ENCODE measurements around the gene DPPA5. TPM values are rescaled to one million over a fixed set of nuclear protein-coding genes. Genes with fewer than 3 reads are reported as not detected.
"Not testable (repeated sequence)": the region's sequence is repeated elsewhere in the genome, so short reads cannot be mapped to it uniquely, and the experiment has no call there.

DPPA5 gene
- total RNA-seq, 1 donor: not detected

- no peak for DNase-seq (ENCODE audit: low read depth)
- no peak for TF ChIP-seq CTCF (IDR thresholded peaks at IDR 0.05; ENCODE audit: insufficient read depth, low read length)
Observed at GRCh38 chr6:73389854-73390253, 35.8 kb upstream of the DPPA5 start.

GRCh38 chr6:73388800-73389512 is 34.9 kb upstream of the DPPA5 start:
- TF ChIP-seq CTCF (IDR thresholded peaks at IDR 0.05; ENCODE audit: insufficient read depth, low read length): peak; percentile 84
- DNase-seq (ENCODE audit: low read depth): peak; percentile 56
- H3K4me3 ChIP-seq (ENCODE audit: low read depth, low read length): peak overlapping the region; percentile 66

More at GRCh38 chr6:73389854-73390253, 35.8 kb upstream of the DPPA5 start:
- H3K4me3 ChIP-seq (ENCODE audit: low read depth, low read length): no peak overlapping the region

- DNase-seq (ENCODE audit: low read depth): no peak
- peak overlapping the region; percentile 66 for H3K4me3 ChIP-seq (ENCODE audit: low read depth, low read length)
- TF ChIP-seq CTCF (IDR thresholded peaks at IDR 0.05; ENCODE audit: insufficient read depth, low read length): no peak
Observed at GRCh38 chr6:73388433-73388799, 34.3 kb upstream of the DPPA5 start.

- no peak for TF ChIP-seq CTCF (IDR thresholded peaks at IDR 0.05; ENCODE audit: insufficient read depth, low read length)
- H3K4me3 ChIP-seq (ENCODE audit: low read depth, low read length): no peak overlapping the region
- no peak for DNase-seq (ENCODE audit: low read depth)
Observed at GRCh38 chr6:73382462-73383113, 28.5 kb upstream of the DPPA5 start.

GRCh38 chr6:73381531-73381930 is 27.5 kb upstream of the DPPA5 start:
- DNase-seq (ENCODE audit: low read depth); H3K4me3 ChIP-seq (ENCODE audit: low read depth, low read length): not testable (repeated sequence)

- DNase-seq (ENCODE audit: low read depth): no peak
- no peak for TF ChIP-seq CTCF (IDR thresholded peaks at IDR 0.05; ENCODE audit: insufficient read depth, low read length)
- H3K4me3 ChIP-seq (ENCODE audit: low read depth, low read length): no peak overlapping the region
Observed at GRCh38 chr6:73377225-73377624, 23.1 kb upstream of the DPPA5 start.

- no peak overlapping the region for H3K4me3 ChIP-seq (ENCODE audit: low read depth, low read length)
- no peak for DNase-seq (ENCODE audit: low read depth)
- no peak for TF ChIP-seq CTCF (IDR thresholded peaks at IDR 0.05; ENCODE audit: insufficient read depth, low read length)
Observed at GRCh38 chr6:73375216-73375615, 21.1 kb upstream of the DPPA5 start.

All from fibroblast of the aortic adventitia (primary cell).